GM21526 (cell line): ENCODE data around the gene CCDC3.
"Not testable (repeated sequence)": the region's sequence is repeated elsewhere in the genome, so short reads cannot be mapped to it uniquely, and the experiment has no call there.

Source experiments
- ATAC-seq: cut with Tn5 transposase; IDR thresholded peaks from one replicate; pipeline ENCODE4 v1.9.1; 2021; ENCODE audit warnings: moderate library complexity; ENCODE audit not compliant: unreplicated experiment, low FRiP score

CCDC3 gene

DNA sequence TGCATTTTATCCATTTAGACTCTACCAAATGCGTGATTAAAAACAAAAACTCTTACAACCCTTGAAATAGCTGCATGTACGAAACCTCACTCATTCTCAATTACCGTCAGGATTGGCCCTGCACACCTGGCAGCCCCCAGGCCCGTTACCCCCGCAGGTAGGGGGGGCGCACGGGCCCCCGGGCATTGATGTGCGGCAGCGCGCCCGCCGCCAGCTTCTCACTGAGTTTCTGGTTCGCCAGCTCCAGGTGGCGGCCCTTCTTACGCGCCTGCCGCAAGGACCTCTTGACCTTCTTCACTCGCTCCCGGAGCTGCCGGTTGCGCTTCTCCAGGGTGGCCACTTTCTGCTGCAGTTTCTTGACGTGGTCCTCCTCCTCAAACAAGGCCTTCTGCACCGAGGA, 103.2 kb downstream of the CCDC3 start:
- ATAC-seq: no peak

DNA sequence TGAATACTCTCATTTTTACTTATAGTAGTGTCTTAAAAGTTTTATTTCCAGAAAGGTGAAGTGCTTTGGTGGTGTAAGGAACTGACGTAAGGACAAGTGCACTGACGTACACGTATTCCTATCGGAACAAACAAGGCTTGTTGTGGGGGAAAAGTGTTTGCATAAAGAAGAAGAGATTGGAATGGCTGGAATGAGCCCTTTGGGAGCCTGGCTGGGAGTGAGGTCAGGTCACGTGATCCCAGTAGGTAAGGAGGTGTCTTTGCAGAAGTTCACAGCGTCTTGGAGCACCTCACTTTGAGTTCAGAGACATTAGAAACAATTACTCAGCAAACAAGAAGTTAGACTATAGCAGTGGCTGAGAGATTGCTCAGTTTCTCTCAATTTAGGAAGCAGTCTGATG, 104.2 kb downstream of the CCDC3 start:
- ATAC-seq: no peak

- ATAC-seq: no peak
These were observed 105.3 kb downstream of the CCDC3 start for GRCh38 chr10:12896251-12896650.

GRCh38 chr10:12892924-12893323, 108.6 kb downstream of the CCDC3 start:
- no peak for ATAC-seq

DNA sequence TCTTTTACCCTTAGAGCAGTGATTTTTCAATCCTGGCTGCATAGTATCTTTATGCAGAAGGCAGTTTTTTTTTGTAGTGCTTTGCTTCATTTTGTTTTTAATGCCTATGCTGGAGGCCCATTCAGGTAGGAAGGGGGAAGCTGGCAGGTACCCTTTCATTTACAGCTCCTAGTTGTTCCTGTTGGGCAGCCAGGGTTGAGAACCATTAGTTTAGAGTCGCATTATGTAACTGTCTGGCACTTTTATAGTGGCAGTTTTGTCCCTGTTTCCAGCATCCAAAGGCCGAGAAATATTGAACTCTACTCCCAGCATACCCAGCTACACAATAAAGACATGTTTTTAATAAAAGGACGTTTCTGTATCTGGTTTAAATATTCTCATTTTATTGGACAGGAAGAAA, 110.6 kb downstream of the CCDC3 start:
- no peak for ATAC-seq

GRCh38 chr10:12888470-12888869, 113.0 kb downstream of the CCDC3 start:
- ATAC-seq: no peak

DNA sequence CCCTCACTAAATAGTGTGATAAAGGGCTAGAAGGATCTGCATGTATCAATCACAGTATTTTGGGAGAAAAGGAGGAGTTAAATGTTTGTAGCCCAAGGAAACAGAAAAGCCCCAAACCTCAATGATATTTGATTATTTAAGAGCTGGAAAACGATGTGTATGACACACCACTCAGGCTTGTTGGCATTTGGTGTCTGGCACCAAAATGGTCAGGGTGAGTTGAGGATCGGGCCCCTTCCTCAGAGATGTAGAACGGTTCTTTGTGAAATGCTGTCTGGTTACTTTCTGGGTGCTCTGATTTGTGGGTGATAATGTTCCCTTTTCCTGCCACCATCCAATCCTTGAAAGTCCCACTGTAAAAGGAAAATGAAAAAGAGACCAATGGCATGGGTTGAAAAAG, 113.7 kb downstream of the CCDC3 start:
- ATAC-seq: no peak

GRCh38 chr10:12884851-12885250, 116.7 kb downstream of the CCDC3 start:
- ATAC-seq: no peak

- ATAC-seq: no peak
These were observed 121.1 kb downstream of the CCDC3 start for GRCh38 chr10:12880423-12880822.

GRCh38 chr10:12877150-12877549, 124.4 kb downstream of the CCDC3 start:
- ATAC-seq: no peak

GRCh38 chr10:12876266-12876665, 125.2 kb downstream of the CCDC3 start:
- no peak for ATAC-seq

- ATAC-seq: no peak
These were observed 126.4 kb downstream of the CCDC3 start for GRCh38 chr10:12875100-12875499.

DNA sequence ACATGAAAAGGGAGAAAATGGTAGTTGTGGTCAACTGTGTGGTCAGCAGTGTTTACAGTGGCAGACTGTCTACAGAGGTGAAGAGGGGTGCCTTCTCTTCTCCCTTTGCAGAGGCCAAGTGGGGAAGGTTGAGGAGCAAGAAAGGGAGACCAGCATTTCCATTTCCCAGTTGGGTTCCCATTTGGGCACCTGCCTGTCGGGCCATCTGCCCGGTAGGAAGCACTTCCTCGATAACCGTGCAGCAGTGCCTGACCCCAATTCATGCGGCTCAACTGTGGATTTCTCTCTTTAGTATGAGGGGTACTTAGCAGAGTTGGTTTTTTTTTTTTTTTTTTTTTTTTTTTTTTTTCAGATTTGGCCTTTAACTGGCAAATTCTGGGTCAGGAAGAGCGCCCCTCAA, 127.0 kb downstream of the CCDC3 start:
- no peak for ATAC-seq

DNA sequence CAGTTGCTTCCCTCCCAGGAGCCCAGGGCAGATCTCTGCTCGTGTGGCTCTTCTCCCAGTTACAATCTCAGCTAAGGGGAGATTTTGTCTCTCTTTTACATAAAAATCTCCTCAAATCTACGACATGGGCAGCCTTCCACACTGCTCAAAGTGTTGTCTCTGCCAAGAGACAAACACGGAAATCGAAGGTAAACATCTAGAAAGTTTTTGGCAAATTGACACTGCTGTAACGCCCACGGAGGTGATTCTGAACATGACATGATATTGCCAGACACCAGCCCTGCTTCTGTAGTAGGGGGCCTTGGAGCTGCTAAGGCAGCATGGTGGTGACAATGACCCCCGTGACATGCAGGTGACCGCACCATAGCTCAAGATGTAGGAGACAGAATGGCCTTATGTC, 128.3 kb downstream of the CCDC3 start:
- ATAC-seq: no peak

GRCh38 chr10:12872577-12872976, 128.9 kb downstream of the CCDC3 start:
- ATAC-seq: no peak

DNA sequence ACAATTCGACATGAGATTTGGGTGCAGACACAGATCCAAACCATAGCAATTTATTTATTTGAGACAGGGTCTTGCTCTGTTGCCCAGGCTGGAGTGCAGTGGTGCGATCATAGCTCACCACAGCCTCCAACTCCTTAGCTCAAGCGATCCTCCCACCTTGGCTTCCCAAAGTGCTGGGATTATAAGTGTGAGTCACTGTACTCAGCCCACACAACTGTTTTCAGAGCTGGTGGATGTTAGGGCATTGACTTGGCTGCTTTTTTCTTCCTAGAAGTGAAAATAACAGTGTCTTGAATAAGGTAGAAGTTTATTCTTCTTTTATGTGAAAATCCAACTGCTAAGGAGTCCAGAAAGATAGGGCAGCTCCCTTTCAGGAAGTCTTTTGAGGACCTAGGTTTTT, 132.1 kb downstream of the CCDC3 start:
- no peak for ATAC-seq

GRCh38 chr10:12868229-12868628, 133.3 kb downstream of the CCDC3 start:
- ATAC-seq: no peak

GRCh38 chr10:12865515-12865914, 136.0 kb downstream of the CCDC3 start:
- not testable (repeated sequence) for ATAC-seq

GRCh38 chr10:12862459-12862858, 139.1 kb downstream of the CCDC3 start:
- no peak for ATAC-seq

GRCh38 chr10:12854988-12855387, 146.5 kb downstream of the CCDC3 start:
- no peak for ATAC-seq

GRCh38 chr10:12852687-12853086, 148.8 kb downstream of the CCDC3 start:
- ATAC-seq: no peak

DNA sequence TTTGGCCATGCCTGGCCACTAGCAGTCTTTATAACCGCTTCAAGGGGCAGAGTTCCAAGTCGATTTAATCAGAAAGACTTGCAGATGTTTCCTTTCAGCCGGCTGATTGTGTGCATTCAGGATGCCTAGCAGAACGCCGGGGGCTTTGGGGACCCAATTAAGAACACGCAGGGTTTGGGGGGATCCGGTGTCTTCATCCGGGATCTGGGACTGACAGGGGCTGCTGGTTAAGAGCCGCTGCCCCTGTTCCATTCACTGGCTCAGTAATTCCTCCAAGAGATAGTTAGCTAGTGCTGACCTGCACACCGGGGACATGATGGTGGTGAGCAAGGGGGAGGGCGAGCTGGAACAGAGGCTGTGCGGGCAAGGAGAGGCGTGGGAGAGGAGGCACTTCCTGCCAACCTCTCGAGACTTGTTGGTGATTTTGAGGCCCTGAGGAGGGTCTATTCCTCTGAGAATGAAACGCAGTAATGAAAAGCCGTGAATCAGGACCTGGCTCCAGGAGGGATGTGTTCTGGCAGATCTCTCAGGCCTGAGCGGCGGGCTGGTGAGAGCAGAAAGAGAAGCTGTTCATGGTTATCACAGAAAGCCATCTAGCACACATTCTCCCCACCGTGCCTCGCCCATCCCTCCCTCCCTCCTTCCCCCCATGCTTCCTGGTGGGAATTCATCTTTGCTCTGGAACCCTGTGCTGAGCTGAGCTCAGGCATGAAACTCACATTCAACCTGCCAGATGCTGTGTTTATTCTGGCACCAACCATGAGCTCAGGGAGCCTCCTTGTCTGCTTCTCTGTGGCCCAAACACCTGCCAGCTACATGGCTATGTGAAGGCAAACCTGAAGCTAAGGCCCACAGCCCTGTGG, 152.0 kb downstream of the CCDC3 start:
- ATAC-seq: no peak
